ENCODE results near the gene PLXNA4.

The PLXNA4 gene

GRCh38 chr7:132575982-132576720 is at the start of gene PLXNA4:
Gene PLXNA4, minus strand, starts transcription at chr7:132576470. Its CDS starts 67,777 bp downstream, at chr7:132508693.
- Mint-ChIP-seq H3K9me3 (no peaks in the 10 kb centered on the region), H3K4me3 (no peak within 1 kb of the TSS), H3K4me1 (ENCODE audit: low read depth) (peaks cover 4% of the 10 kb centered on the region), H3K27ac (no peak within 1 kb of the TSS), H3K36me3 (ENCODE audit: low read depth) (no peaks in the 10 kb centered on the region), H3K27me3 (peaks cover 85% of the 10 kb centered on the region)
- intact Hi-C loops (cut with micrococcal nuclease), result no loop called here

GRCh38 chr7:132625651-132626050 is 49.4 kb upstream of the PLXNA4 start:
- Mint-ChIP-seq H3K4me3 (no peak overlapping the region), H3K27ac (no peak overlapping the region), H3K9me3 (no peaks in the 10 kb centered on the region), H3K27me3 (no peaks in the 10 kb centered on the region), H3K4me1 (ENCODE audit: low read depth) (peaks cover 13% of the 10 kb centered on the region), H3K36me3 (ENCODE audit: low read depth) (no peaks in the 10 kb centered on the region)
- intact Hi-C loops (cut with micrococcal nuclease), result no loop called here

DNA sequence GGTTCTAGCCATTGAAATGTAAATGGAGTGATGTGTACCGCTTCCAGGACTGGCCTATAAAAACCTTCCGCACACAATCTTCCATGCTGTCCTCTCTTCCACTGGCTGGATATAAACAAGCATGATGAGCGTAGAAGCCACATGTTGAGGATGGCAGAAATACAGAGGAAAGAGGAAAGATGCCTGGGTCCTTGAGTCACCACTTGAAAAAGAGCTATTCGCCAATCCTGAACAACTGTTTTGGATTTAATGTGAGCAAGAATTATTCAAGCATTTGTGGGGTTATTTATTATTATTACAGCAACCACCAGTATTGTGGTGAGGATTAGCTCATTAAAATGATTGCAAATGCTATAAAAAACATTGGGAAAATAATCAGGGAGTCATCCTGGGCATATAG is 45.8 kb upstream of the PLXNA4 start:
- H3K9me3 Mint-ChIP-seq, result no peaks in the 10 kb centered on the region
- H3K27ac Mint-ChIP-seq, result no peak overlapping the region
- no peaks in the 10 kb centered on the region for H3K27me3 Mint-ChIP-seq
- H3K4me1 Mint-ChIP-seq (ENCODE audit: low read depth), result no peaks in the 10 kb centered on the region
- no peaks in the 10 kb centered on the region for H3K36me3 Mint-ChIP-seq (ENCODE audit: low read depth)
- intact Hi-C loops (cut with micrococcal nuclease), result no loop called here
- H3K4me3 Mint-ChIP-seq, result no peak overlapping the region

DNA sequence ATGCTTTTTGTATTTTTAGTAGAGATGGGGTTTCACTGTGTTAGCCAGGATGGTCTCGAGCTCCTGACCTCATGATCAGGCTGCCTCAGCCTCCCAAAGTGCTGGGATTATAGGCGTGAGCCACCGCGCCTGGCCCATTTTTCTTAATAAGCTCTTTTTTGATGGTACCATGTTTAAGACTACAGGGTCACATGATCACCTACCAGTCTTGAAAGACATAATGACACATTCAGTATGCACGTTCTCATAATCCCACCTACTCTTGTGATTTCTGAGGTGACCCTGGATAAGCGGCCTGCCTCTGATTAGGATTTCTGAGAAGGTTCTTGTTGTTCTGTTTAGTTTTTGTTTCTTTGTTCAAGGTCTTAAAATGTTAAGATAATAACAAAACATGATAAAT is 43.7 kb upstream of the PLXNA4 start:
- Mint-ChIP-seq H3K36me3 (ENCODE audit: low read depth) (no peaks in the 10 kb centered on the region), H3K27me3 (peaks cover 9% of the 10 kb centered on the region), H3K4me1 (ENCODE audit: low read depth) (peaks cover 1% of the 10 kb centered on the region), H3K4me3 (no peak overlapping the region), H3K9me3 (no peaks in the 10 kb centered on the region), H3K27ac (no peak overlapping the region)
- intact Hi-C loops (cut with micrococcal nuclease), result no loop called here

GRCh38 chr7:132618956-132619305 is 42.7 kb upstream of the PLXNA4 start:
- Mint-ChIP-seq H3K27me3 (peaks cover 14% of the 10 kb centered on the region), H3K27ac (no peak overlapping the region), H3K36me3 (ENCODE audit: low read depth) (no peaks in the 10 kb centered on the region), H3K4me3 (no peak overlapping the region), H3K4me1 (ENCODE audit: low read depth) (peaks cover 11% of the 10 kb centered on the region), H3K9me3 (no peaks in the 10 kb centered on the region)
- intact Hi-C loops (cut with micrococcal nuclease), result no loop called here

- H3K9me3 Mint-ChIP-seq, result no peaks in the 10 kb centered on the region
- no peak overlapping the region for H3K27ac Mint-ChIP-seq
- intact Hi-C loops (cut with micrococcal nuclease), result no loop called here
- no peaks in the 10 kb centered on the region for H3K36me3 Mint-ChIP-seq (ENCODE audit: low read depth)
- peaks cover 11% of the 10 kb centered on the region for H3K4me1 Mint-ChIP-seq (ENCODE audit: low read depth)
- H3K4me3 Mint-ChIP-seq, result no peak overlapping the region
- H3K27me3 Mint-ChIP-seq, result peaks cover 14% of the 10 kb centered on the region
Measured at GRCh38 chr7:132618271-132618955, 42.1 kb upstream of the PLXNA4 start.

DNA sequence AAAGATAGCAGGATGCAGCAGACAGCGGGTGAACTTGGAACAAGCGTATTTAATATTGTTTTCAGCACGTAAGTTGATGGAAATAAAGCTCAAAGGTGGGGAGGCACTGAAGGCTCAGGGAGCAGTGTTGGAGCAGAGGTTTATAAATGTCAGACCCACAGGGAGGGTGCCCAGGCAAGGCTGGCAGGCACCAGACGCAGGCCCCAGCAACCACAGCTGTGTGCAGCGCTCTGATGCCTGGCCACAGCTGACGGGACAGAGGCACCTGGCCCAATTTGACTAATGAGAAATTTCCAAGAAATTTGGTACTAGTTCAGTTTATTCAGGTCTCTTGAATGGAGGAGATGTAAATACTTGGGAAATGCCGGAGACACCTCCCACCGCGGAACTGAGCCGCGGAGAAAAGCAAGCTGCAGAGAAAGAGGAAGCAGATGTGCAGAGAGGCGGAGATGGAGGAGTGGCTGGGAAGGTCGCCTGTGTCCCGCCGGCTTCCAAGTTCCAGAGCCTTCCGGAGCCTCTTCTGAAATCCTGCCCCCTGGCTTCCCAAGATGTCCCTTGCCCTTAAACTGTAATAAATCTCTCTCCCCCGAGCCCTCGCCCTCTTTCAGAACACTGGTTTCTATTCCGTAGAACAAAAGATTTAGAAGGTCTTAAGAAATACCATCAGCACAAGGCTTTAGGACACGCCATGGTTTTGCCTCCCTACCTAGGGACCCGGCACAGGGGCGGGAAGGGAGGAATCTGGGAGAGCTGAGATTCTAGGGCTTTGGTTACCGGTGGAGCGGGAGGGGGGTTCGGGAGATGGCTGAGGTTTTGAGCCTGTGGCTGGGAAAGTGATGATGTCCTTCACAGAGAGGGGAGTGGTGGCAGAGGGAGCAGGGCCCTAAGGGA is 38.4 kb upstream of the PLXNA4 start:
- intact Hi-C loops (cut with micrococcal nuclease), result no loop called here
- H3K9me3 Mint-ChIP-seq, result no peaks in the 10 kb centered on the region
- H3K4me3 Mint-ChIP-seq, result peak overlapping the region; percentile 64
- H3K27ac Mint-ChIP-seq, result peak overlapping the region; percentile 44
- H3K36me3 Mint-ChIP-seq (ENCODE audit: low read depth), result no peaks in the 10 kb centered on the region
- H3K27me3 Mint-ChIP-seq, result peaks cover 17% of the 10 kb centered on the region
- peaks cover 11% of the 10 kb centered on the region for H3K4me1 Mint-ChIP-seq (ENCODE audit: low read depth)

DNA sequence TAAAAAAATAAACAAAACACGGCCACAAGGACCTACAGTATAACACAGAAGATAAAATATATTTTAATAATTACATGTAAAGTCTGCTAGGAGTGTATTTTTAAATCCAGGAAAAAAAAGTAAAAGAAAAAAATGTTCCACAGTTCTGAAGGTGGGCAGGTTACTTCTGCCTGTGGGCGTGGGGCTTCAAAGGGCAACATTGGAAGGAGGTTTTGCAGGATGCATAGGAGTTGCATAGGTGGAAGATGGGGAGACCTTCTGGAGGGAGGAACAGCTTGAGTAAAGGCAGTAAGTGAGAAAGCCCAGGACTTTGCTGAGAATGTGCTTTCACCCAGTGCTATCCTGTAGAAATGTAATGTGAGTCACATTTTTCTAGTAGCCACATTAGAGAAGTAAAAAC is 37.5 kb upstream of the PLXNA4 start:
- H3K36me3 Mint-ChIP-seq (ENCODE audit: low read depth), result no peaks in the 10 kb centered on the region
- no peak overlapping the region for H3K4me3 Mint-ChIP-seq
- peaks cover 11% of the 10 kb centered on the region for H3K4me1 Mint-ChIP-seq (ENCODE audit: low read depth)
- no peaks in the 10 kb centered on the region for H3K9me3 Mint-ChIP-seq
- intact Hi-C loops (cut with micrococcal nuclease), result no loop called here
- peaks cover 17% of the 10 kb centered on the region for H3K27me3 Mint-ChIP-seq
- no peak overlapping the region for H3K27ac Mint-ChIP-seq

- H3K27ac Mint-ChIP-seq, result no peak overlapping the region
- H3K4me1 Mint-ChIP-seq (ENCODE audit: low read depth), result peaks cover 11% of the 10 kb centered on the region
- intact Hi-C loops (cut with micrococcal nuclease), result no loop called here
- H3K36me3 Mint-ChIP-seq (ENCODE audit: low read depth), result no peaks in the 10 kb centered on the region
- H3K27me3 Mint-ChIP-seq, result peaks cover 16% of the 10 kb centered on the region
- no peaks in the 10 kb centered on the region for H3K9me3 Mint-ChIP-seq
- H3K4me3 Mint-ChIP-seq, result no peak overlapping the region
Measured at GRCh38 chr7:132610995-132611394, 34.7 kb upstream of the PLXNA4 start.

GRCh38 chr7:132609906-132610520 is 33.7 kb upstream of the PLXNA4 start:
- Mint-ChIP-seq H3K36me3 (ENCODE audit: low read depth) (no peaks in the 10 kb centered on the region), H3K9me3 (no peaks in the 10 kb centered on the region), H3K4me1 (ENCODE audit: low read depth) (peaks cover 10% of the 10 kb centered on the region), H3K27ac (no peak overlapping the region), H3K27me3 (peaks cover 9% of the 10 kb centered on the region), H3K4me3 (no peak overlapping the region)
- intact Hi-C loops (cut with micrococcal nuclease), result no loop called here

GRCh38 chr7:132609222-132609621 is 33.0 kb upstream of the PLXNA4 start:
- no peak overlapping the region for H3K27ac Mint-ChIP-seq
- no peak overlapping the region for H3K4me3 Mint-ChIP-seq
- intact Hi-C loops (cut with micrococcal nuclease), result no loop called here
- H3K36me3 Mint-ChIP-seq (ENCODE audit: low read depth), result no peaks in the 10 kb centered on the region
- no peaks in the 10 kb centered on the region for H3K9me3 Mint-ChIP-seq
- H3K4me1 Mint-ChIP-seq (ENCODE audit: low read depth), result peaks cover 2% of the 10 kb centered on the region
- peaks cover 4% of the 10 kb centered on the region for H3K27me3 Mint-ChIP-seq

- H3K27me3 Mint-ChIP-seq, result peaks cover 3% of the 10 kb centered on the region
- no peaks in the 10 kb centered on the region for H3K9me3 Mint-ChIP-seq
- H3K36me3 Mint-ChIP-seq (ENCODE audit: low read depth), result no peaks in the 10 kb centered on the region
- intact Hi-C loops (cut with micrococcal nuclease), result no loop called here
- no peak overlapping the region for H3K4me3 Mint-ChIP-seq
- no peaks in the 10 kb centered on the region for H3K4me1 Mint-ChIP-seq (ENCODE audit: low read depth)
- H3K27ac Mint-ChIP-seq, result no peak overlapping the region
Measured at GRCh38 chr7:132608523-132608922, 32.3 kb upstream of the PLXNA4 start.

DNA sequence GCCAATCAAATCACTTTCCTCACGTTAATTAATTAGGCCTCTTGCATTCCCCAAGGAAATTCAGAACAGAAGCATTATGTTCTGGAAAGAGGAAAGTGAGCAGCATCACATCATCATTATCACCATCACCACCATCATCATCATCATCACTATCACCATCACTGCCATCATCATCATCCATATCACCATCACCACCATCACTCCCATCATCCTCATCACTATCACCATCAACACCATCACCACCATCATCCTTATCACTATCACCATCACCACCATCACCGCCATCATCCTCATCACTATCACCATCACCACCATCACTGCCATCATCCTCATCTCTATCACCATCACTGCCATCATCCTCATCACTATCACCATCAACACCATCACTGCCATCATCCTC is 31.4 kb upstream of the PLXNA4 start:
- H3K36me3 Mint-ChIP-seq (ENCODE audit: low read depth), result no peaks in the 10 kb centered on the region
- H3K4me1 Mint-ChIP-seq (ENCODE audit: low read depth), result no peaks in the 10 kb centered on the region
- H3K27me3 Mint-ChIP-seq, result peaks cover 2% of the 10 kb centered on the region
- intact Hi-C loops (cut with micrococcal nuclease), result no loop called here
- no peaks in the 10 kb centered on the region for H3K9me3 Mint-ChIP-seq
- no peak overlapping the region for H3K27ac Mint-ChIP-seq
- H3K4me3 Mint-ChIP-seq, result no peak overlapping the region

- Mint-ChIP-seq H3K4me3 (no peak overlapping the region), H3K27me3 (no peaks in the 10 kb centered on the region), H3K9me3 (no peaks in the 10 kb centered on the region), H3K36me3 (ENCODE audit: low read depth) (no peaks in the 10 kb centered on the region), H3K27ac (no peak overlapping the region), H3K4me1 (ENCODE audit: low read depth) (no peaks in the 10 kb centered on the region)
- intact Hi-C loops (cut with micrococcal nuclease), result no loop called here
Measured at GRCh38 chr7:132604121-132604520, 27.9 kb upstream of the PLXNA4 start.
